Activated T-cell treated with anti-CD3 and anti-CD28 coated beads for 4 hours (primary cell): ENCODE measurements around the gene TLE4.
"Not testable (repeated sequence)": the region's sequence is repeated elsewhere in the genome, so short reads cannot be mapped to it uniquely, and the experiment has no call there.

Source experiments
- DNase-seq: peaks from one replicate; pipeline ENCODE4 v3.0.0-alpha.2; 2020

Gene TLE4

GRCh38 chr9:79751895-79752466 is 180.2 kb downstream of the TLE4 start:
- DNase-seq, result not testable (repeated sequence)

DNA sequence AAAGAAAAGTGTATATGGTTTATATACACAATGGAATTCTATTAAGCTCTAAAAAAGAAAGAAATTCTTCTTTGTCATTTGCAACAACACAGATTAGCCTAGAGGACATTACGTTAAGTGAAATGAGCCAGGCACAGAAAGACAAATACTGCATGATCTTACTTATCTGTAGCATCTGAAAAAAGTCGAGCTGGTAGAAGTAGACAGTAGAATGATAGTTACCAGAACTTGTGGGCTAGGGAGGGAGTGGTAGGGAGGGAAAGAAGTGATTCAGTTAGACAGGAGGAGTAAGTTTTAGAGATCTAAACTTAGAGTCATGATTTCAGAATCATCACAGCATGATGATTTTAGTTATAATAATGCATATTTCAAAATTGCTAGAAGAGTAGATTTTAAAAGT is 184.6 kb downstream of the TLE4 start:
- no peak for DNase-seq

DNA sequence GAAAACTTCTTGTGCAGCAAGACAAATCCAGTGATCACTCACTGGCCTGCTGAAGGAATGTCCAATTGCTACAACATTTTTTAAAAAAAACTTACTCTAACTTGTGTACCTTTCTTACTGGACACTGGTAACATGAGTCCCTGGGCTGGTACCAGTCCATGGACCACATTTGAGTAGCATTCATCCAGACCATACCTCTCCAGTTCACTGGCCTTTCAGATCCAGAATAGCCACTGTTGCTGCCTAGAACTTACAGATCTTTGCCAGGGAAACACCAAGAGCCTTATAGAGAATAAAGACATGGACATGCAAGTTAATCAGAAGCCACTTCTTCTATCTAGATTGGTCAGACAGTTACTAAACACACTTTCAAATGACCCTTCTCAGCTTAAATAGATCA is 185.3 kb downstream of the TLE4 start:
- DNase-seq, result no peak

GRCh38 chr9:79757881-79758669 is 186.3 kb downstream of the TLE4 start:
- DNase-seq, result no peak

DNA sequence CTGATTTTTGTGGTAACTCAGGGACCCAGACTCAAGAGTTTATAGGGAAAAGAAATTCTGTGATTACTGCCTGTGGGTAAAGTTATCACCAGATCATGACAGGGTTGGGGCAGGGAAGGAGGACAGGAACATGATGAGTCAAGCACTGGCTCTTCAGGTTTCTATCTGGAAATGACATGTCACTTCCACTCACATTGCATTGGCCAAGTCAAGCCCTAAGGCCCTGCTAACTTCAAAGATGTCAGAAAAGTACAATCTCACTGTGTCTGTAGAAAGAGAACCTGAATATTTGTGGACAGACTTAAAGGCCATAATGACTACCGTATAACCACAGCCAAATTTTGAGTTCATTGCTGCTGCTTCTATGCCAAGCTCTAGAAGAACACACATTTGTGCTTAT is 187.7 kb downstream of the TLE4 start:
- no peak for DNase-seq

GRCh38 chr9:79762070-79762469 is 190.3 kb downstream of the TLE4 start:
- DNase-seq, result no peak

- no peak for DNase-seq
Measured at GRCh38 chr9:79763671-79764285, 192.0 kb downstream of the TLE4 start.

GRCh38 chr9:79764374-79764773 is 192.6 kb downstream of the TLE4 start:
- DNase-seq, result no peak

DNA sequence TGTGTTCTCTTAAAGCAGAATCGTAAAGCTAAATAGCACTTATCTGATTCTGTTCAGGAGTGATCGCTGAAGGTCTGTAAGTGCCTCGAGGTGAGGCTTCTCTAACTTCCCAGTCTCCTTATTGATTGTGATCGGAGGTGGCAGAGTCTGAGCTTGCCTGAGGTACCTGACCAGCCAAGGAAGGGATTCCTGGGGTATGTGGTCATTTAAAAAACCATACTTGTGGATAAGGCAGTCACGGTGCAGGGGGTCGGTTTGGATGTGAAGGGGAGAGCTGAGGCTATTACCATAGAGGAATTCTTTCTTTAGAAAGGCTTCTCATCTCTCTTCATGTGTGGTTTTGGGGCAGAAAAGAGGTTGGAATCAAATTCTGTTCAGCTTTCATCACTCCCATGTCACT is 193.7 kb downstream of the TLE4 start:
- no peak for DNase-seq

DNA sequence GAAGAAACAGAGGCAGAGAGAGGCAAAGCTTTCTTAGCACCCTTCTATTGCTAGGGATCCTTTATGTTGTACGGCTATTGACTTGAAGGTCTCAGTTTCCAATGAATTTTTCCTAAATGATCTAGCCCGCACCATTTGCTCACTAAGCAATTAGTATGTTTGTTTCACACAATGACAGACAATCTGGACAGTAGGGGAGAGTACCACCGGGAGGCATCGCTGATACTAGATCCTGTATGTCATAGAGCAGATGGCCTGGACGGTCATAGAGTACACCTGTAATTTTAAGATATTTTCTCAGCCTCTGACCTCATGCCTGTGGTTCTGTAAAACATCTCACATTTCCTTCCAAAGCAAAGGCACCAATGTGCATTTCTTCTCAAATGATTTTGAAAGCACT is 194.3 kb downstream of the TLE4 start:
- no peak for DNase-seq

- no peak for DNase-seq
Measured at GRCh38 chr9:79768194-79768593, 196.4 kb downstream of the TLE4 start.

- no peak for DNase-seq
Measured at GRCh38 chr9:79769476-79770275, 197.9 kb downstream of the TLE4 start.

DNA sequence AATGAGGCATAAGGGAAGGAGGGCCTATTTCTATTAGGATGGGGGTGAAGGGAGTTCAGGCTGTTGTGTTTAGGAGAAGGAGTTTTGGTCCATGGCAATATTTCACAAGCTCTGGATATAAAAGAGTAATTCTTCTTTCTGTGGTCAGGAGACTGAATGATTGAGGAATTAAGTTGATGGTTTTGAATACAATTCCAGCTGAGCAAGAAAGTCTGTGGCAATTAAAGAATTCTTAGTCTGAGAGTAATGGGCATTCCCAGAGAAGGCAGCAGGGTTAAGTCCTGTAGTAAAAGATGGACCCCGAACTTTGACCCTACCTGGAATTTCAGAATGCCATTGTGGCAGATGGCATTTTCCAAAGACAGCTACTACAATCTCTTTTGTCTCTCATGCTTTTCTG is 202.6 kb downstream of the TLE4 start:
- DNase-seq, result no peak
